ENCODE measurements around the gene LHX4. TPM values are rescaled to one million over a fixed set of nuclear protein-coding genes. Genes with fewer than 3 reads are reported as not detected.
A peak's percentile ranks its signal among the peaks of the same experiment; 100 is the strongest.

LHX4 gene
- total and polyA plus RNA-seq, 8 donors, result 0.03 to 0.19 (median 0.12) TPM; not detected in 3

DNA sequence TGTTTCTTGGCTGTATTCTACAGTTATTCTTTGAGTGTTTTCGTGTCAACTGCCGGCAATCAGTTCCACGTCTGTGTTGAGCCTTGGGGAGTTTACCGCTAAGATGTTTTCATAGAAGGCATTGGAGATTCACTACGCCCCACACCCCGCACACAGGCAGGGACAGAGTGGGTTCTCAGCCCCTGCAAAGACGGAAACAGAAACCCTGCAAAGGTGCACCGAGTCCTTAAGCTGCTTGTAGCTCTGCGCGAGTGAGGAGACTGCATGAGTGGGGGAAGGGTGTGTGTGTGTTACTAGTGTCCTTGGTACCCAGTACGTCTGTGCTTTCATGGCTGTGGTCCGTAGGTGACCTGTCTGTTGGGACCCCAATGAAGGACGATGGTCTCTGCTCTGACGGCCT, 1.9 kb downstream of the LHX4 start:
- H3K27ac ChIP-seq, result no peak overlapping the region
- ATAC-seq, result no peak
- peaks cover 11 to 25% (median 15%) of the 10 kb centered on the region in 3 donors for H3K4me1 ChIP-seq
- FAIRE-seq, result no peak
- no peaks in the 10 kb centered on the region for H3K36me3 ChIP-seq
- peak overlapping the region in 1 of 4 donors; percentile 66 for H3K4me3 ChIP-seq
- H3K9me3 ChIP-seq, result no peaks in the 10 kb centered on the region
- 5% methylated on average over 14 of the region's 14 CpGs for WGBS, 2 donors
- no peak for DNase-seq
- intact Hi-C loops (cut with DNase I), result no loop called here
- TF ChIP-seq, protein P1, sequence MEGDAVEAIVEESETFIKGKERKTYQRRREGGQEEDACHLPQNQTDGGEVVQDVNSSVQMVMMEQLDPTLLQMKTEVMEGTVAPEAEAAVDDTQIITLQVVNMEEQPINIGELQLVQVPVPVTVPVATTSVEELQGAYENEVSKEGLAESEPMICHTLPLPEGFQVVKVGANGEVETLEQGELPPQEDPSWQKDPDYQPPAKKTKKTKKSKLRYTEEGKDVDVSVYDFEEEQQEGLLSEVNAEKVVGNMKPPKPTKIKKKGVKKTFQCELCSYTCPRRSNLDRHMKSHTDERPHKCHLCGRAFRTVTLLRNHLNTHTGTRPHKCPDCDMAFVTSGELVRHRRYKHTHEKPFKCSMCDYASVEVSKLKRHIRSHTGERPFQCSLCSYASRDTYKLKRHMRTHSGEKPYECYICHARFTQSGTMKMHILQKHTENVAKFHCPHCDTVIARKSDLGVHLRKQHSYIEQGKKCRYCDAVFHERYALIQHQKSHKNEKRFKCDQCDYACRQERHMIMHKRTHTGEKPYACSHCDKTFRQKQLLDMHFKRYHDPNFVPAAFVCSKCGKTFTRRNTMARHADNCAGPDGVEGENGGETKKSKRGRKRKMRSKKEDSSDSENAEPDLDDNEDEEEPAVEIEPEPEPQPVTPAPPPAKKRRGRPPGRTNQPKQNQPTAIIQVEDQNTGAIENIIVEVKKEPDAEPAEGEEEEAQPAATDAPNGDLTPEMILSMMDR (IDR thresholded peaks at IDR 0.05), result no peak
- peaks cover 6 to 79% (median 22%) of the 10 kb centered on the region in 4 donors for H3K27me3 ChIP-seq

DNA sequence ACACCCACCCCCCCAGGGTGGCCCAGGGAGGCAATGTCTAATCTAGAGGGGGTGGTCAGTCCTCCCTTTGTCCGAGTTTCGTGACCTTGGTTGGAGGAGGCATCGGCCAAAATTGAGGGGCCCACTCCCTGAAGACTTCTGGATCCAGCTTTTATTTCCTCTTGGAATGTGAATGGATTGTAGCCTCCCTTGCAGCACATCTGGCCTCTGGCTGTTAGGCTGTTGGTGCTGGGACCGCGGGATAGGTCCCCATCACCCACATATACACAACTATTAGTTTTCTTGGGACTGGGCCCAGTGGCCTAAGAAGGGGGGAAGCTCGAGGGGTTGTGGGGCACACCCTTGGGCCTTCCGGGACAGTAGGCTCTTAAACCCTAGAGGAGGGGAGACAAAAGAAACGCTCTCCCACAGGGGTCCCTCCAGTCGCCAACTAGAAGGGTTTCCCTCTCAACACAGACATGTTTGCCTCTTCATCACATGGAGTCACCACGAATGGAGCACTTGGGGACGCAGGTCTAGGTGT, 2.5 kb downstream of the LHX4 start:
- Histone ChIP-seq H3K9me3 (no peaks in the 10 kb centered on the region), H3K4me3 (no peak overlapping the region), H3K27me3 (peaks cover 6 to 79% (median 20%) of the 10 kb centered on the region in 4 donors), H3K36me3 (no peaks in the 10 kb centered on the region), H3K4me1 (peaks cover 11 to 25% (median 15%) of the 10 kb centered on the region in 3 donors), H3K27ac (no peak overlapping the region)
- intact Hi-C loops (cut with DNase I), result no loop called here
- no peak for ATAC-seq
- TF ChIP-seq, protein P1 (IDR thresholded peaks at IDR 0.05), result no peak
- DNase-seq, result no peak
- WGBS, 2 donors, result 14 to 15% methylated on average over 11 of the region's 11 CpGs
- no peak for FAIRE-seq

DNA sequence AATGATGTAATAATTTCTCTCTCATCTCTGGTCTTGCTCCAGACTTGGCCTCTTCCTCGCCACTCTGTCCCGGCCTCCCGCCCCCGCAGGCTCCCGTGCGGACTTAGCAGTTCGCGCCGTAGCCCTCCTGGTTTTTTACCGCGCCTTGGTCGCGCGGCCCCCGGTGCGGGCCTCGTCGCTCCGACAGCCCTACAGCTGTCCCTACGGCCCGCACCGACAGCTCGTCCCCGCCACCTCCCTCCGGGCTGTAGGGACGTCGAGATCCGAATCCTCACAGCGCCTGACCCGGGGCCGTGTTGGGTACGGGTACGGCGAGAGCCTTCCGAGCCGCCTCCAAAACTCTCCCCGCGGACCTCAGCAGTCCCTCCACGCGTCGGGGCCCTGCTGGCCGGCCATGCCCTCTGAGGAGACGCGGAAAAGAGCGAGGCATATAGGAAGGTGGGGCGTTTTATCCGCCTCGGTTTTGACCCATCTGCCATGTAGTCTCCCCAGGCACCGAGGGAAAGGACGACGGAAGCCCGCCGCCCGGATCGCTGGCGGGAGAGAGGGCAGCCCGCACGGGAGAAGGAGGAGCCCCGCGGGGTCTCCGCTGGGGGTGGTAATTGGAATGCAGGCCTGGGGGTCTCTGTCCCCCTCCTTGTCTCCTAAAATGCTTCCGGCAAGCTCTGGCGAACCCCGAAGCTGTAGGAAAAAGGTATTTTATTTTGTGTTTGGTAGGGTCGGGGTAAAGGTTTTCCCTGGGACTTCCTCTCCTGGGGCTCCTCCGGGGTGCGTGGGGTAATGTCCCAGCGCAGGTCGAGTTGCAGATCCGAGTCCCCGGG, 3.3 kb downstream of the LHX4 start:
- Histone ChIP-seq H3K9me3 (no peaks in the 10 kb centered on the region), H3K4me1 (peaks cover 11 to 25% (median 15%) of the 10 kb centered on the region in 3 donors), H3K4me3 (no peak overlapping the region), H3K36me3 (no peaks in the 10 kb centered on the region), H3K27ac (no peak overlapping the region), H3K27me3 (peaks cover 10 to 80% (median 24%) of the 10 kb centered on the region in 4 donors)
- intact Hi-C loops (cut with DNase I), result no loop called here
- TF ChIP-seq, protein P1 (IDR thresholded peaks at IDR 0.05), result no peak
- DNase-seq, result peak in 1 of 6 donors; percentile 30
- no peak for ATAC-seq
- 5 to 6% methylated on average over 63 to 71 of the region's 71 CpGs for WGBS, 2 donors
- FAIRE-seq, result no peak

DNA sequence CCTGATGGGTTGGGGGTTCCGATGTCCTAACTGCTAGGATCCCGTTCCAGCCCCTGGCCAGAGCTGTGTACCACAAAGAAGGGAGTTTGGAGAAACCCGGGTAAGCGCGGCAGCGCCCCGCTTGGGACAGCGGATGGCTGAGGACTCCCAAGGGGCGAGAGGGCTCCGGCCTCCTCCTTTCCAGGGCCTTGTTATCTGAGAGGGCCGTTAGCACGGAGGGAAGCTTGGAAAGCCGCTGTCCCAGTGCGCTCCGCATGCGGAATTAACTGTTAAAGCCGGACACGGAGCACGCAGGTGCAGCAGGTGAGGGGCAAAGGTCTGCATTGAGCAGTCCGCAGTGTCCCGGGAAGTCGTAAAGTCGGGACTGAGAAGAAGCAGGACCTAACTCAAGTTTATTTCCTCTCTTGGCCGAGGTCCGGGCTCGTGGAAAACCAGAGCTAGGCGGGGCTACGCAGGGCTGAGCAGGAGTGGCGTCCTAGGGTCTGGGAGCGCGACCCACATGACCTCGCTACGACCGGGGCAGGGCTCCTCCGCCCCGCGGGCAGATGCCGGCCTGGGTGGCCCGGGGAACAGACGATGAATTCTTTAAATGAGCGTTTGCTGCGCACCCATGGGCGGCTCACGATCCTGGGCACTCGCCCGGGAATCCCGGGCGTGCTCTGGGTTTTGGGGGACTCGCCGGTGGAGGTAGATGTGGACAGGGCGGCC, 4.5 kb downstream of the LHX4 start:
- intact Hi-C loops (cut with DNase I), result no loop called here
- FAIRE-seq (no peak), DNase-seq (peak in 1 of 6 donors; percentile 69), ATAC-seq (peak in 2 of 4 donors; percentile 21 to 27)
- H3K4me3 ChIP-seq, result peak overlapping the region in 2 of 4 donors; percentile 1 to 35
- peaks cover 8 to 80% (median 25%) of the 10 kb centered on the region in 4 donors for H3K27me3 ChIP-seq
- no peak overlapping the region for H3K27ac ChIP-seq
- no peaks in the 10 kb centered on the region for H3K9me3 ChIP-seq
- peaks cover 11 to 20% (median 15%) of the 10 kb centered on the region in 3 donors for H3K4me1 ChIP-seq
- WGBS, 2 donors, result 2% methylated on average over 51 of the region's 51 CpGs
- H3K36me3 ChIP-seq, result no peaks in the 10 kb centered on the region
- TF ChIP-seq, protein P1 (IDR thresholded peaks at IDR 0.05), result no peak
